Adrenal gland (tissue), 12 donors: ENCODE data around the gene PIEZO2. TPM values are rescaled to one million over a fixed set of nuclear protein-coding genes. Genes with fewer than 3 reads are reported as not detected.

Source experiments
- DNase-seq, 7 donors: peaks; one replicate each; pipeline ENCODE4 v3.0.0-alpha.2; 2019 to 2020
- H3K27ac ChIP-seq, 5 donors: fragments of 200-600 bp; sonication (generic) in 4 of 5; 1 replicate in 3 of 5; 2 replicates in 2 of 5; pipeline versions ENCODE4 v1.5.1 to v1.8.0; 2016 to 2020; ENCODE audit warnings: mild to moderate bottlenecking in 1 of 5
- H3K27me3 ChIP-seq: fragments of 200-600 bp; 2 replicates; pipeline ENCODE4 v1.8.0; 2021
- H3K36me3 ChIP-seq, 2 donors: fragments of 200-600 bp; replicated peaks in 1 of 2; 1 replicate in 1 of 2; 2 replicates in 1 of 2; pipeline versions ENCODE4 v1.5.1 to v1.8.0; 2018 to 2022
- H3K4me1 ChIP-seq, 2 donors: fragments of 200-600 bp; replicated peaks in 1 of 2; 1 replicate in 1 of 2; 2 replicates in 1 of 2; pipeline versions ENCODE4 v1.5.1 to v1.8.0; 2018 to 2021
- H3K4me3 ChIP-seq, 4 donors: fragments of 200-600 bp; sonication (generic) in 3 of 4; one replicate each; pipeline ENCODE4 v1.5.1; 2016 to 2018
- H3K9me3 ChIP-seq, 3 donors: fragments of 200-600 bp; sonication (generic) in 1 of 3; replicated peaks in 1 of 3; 1 replicate in 2 of 3; 2 replicates in 1 of 3; pipeline versions ENCODE4 v1.5.1 to v1.8.0; 2016 to 2021
- POLR2A ChIP-seq, 2 donors: fragments of 450-650 bp; IDR thresholded peaks; one replicate each; pipeline ENCODE4 v1.6.1; 2017; ENCODE audit warnings: antibody characterized with exemption in 2 of 2, mild to moderate bottlenecking in 2 of 2, moderate library complexity in 1 of 2
- WGBS, 4 donors: extraction: QIAGEN DNeasy Blood & Tissue Kit in 2 of 4; methylation state at CpG; one replicate each; pipeline versions ENCODE4 v1.1.5 to v1.1.7; 2013 to 2017; 5-methylcytosine and 5-hydroxymethylcytosine counted together
- intact Hi-C, 2 donors: fragments of 100-400 bp; cut with DNase I; formaldehyde crosslinking; loops; one replicate each; pipeline versions ENCODE4 v1.14.1 to v1.15.0; 2022 to 2023
- polyA plus RNA-seq, 3 donors: library from polyadenylated mRNA; stranded (reverse); fragments of 200-250 nt in 2 of 3; fragments of 350-450 nt in 1 of 3; fragmentation: Illumina TruSeq in 1 of 3; extraction: RNeasy Lipid Tissue Mini Kit (QIAGEN cat#74804) in 1 of 3; gene quantifications; one replicate each; pipeline ENCODE4 v1.2.3, GENCODE V29; 2013 to 2014
- total RNA-seq, 9 donors: library from RNA; depleted of rRNA in 4 of 9; stranded (reverse); fragments of >200 nt in 4 of 9; fragments of 120-200 nt in 1 of 9; fragmentation: NEBNext Ultra II Directional in 1 of 9; extraction: Animal tissue kit (Norgen Biotek cat#: 25700) in 1 of 9; gene quantifications; one replicate each; pipeline versions ENCODE4 v1.1.0 to v1.2.4, GENCODE V29; 2013 to 2023
- TF ChIP-seq, protein P1 (sequence below), 6 experiments: fragments of 450-650 bp in 4 of 6; fragments of 200-600 bp in 2 of 6; sonication (generic) in 1 of 6; IDR thresholded peaks; 1 replicate in 5 of 6; 2 replicates in 1 of 6; pipeline versions ENCODE4 v1.5.1 to v1.8.0; 2016 to 2021; ENCODE audit warnings: antibody characterized with exemption in 6 of 6, mild to moderate bottlenecking in 2 of 6, moderate library complexity in 1 of 6
- donor health status: healthy with polysubstance abuse.
- donor health status: Bipolar disorder and iron deficiency.
- donor health status: DM: yes; HTN: yes; CAD: no.
- donor health status: DM: no; HTN: no; CAD: no.
- donor health status: DM: no; HTN: no; CAD: no.
- donor health status: DM: yes; HTN: yes; CAD: no.

The PIEZO2 gene
- total and polyA plus RNA-seq, 12 donors = 0.88 to 18.0 (median 2.6) TPM

GRCh38 chr18:10669441-10670100 is 479.8 kb downstream of the PIEZO2 start:
- 64 to 78% (median 72%) methylated on average over 7 of the region's 7 CpGs for WGBS, 4 donors
- Histone ChIP-seq H3K4me3 (no peak overlapping the region), H3K27me3 (no peaks in the 10 kb centered on the region), H3K27ac (no peak overlapping the region), H3K4me1 (no peaks in the 10 kb centered on the region), H3K36me3 (no peaks in the 10 kb centered on the region), H3K9me3 (no peaks in the 10 kb centered on the region)
- no peak for TF ChIP-seq POLR2A (IDR thresholded peaks at IDR 0.05)
- TF ChIP-seq, protein P1, sequence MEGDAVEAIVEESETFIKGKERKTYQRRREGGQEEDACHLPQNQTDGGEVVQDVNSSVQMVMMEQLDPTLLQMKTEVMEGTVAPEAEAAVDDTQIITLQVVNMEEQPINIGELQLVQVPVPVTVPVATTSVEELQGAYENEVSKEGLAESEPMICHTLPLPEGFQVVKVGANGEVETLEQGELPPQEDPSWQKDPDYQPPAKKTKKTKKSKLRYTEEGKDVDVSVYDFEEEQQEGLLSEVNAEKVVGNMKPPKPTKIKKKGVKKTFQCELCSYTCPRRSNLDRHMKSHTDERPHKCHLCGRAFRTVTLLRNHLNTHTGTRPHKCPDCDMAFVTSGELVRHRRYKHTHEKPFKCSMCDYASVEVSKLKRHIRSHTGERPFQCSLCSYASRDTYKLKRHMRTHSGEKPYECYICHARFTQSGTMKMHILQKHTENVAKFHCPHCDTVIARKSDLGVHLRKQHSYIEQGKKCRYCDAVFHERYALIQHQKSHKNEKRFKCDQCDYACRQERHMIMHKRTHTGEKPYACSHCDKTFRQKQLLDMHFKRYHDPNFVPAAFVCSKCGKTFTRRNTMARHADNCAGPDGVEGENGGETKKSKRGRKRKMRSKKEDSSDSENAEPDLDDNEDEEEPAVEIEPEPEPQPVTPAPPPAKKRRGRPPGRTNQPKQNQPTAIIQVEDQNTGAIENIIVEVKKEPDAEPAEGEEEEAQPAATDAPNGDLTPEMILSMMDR (IDR thresholded peaks at IDR 0.05) = no peak
- intact Hi-C loops = no loop called here
- DNase-seq = no peak

DNA sequence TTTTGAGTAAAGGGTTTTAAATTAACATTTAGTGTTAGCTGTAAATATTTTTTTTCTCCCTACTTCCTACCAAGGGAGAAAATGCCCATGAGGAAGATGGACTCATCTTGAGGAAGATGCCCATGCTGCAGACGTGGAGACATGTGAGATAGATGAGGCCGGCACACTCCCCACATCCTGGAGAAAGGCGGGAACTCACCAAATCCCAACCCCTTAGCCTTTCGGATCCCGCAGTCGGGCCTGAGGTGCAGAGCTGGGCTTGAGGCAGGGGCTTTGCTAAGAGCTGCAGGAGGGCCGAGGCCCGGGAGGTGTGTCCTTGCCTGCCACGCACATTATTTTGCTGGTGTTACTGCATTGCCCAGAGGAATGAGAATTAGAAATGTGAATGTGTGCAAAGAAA is 485.6 kb downstream of the PIEZO2 start:
- H3K27me3 ChIP-seq = no peaks in the 10 kb centered on the region
- no peak for TF ChIP-seq POLR2A (IDR thresholded peaks at IDR 0.05)
- TF ChIP-seq, protein P1 (IDR thresholded peaks at IDR 0.05) = no peak
- no peak overlapping the region for H3K27ac ChIP-seq
- intact Hi-C loops = no loop called here
- WGBS, 4 donors = 65 to 90% (median 70%) methylated on average over 9 of the region's 9 CpGs
- no peak for DNase-seq
- H3K4me1 ChIP-seq = no peaks in the 10 kb centered on the region
- H3K9me3 ChIP-seq = no peaks in the 10 kb centered on the region
- no peaks in the 10 kb centered on the region for H3K36me3 ChIP-seq
- no peak overlapping the region for H3K4me3 ChIP-seq

- peak in 1 of 7 donors; percentile 4 for DNase-seq
- TF ChIP-seq POLR2A (IDR thresholded peaks at IDR 0.05) = no peak
- TF ChIP-seq, protein P1 (IDR thresholded peaks at IDR 0.05) = no peak
- no peaks in the 10 kb centered on the region for H3K27me3 ChIP-seq
- no peaks in the 10 kb centered on the region for H3K9me3 ChIP-seq
- intact Hi-C loops = no loop called here
- peak overlapping the region in 1 of 5 donors; percentile 49 for H3K27ac ChIP-seq
- WGBS, 4 donors = 82 to 88% (median 83%) methylated on average over 2 of the region's 2 CpGs
- no peak overlapping the region for H3K4me3 ChIP-seq
- no peaks in the 10 kb centered on the region for H3K36me3 ChIP-seq
- no peaks in the 10 kb centered on the region for H3K4me1 ChIP-seq
These were observed 488.1 kb downstream of the PIEZO2 start for GRCh38 chr18:10661317-10661716.

- no peaks in the 10 kb centered on the region for H3K9me3 ChIP-seq
- 45 to 65% (median 55%) methylated on average over 13 of the region's 13 CpGs for WGBS, 4 donors
- no peak overlapping the region for H3K4me3 ChIP-seq
- H3K36me3 ChIP-seq = no peaks in the 10 kb centered on the region
- H3K27ac ChIP-seq = no peak overlapping the region
- intact Hi-C loops = no loop called here
- TF ChIP-seq, protein P1 (IDR thresholded peaks at IDR 0.05) = no peak
- TF ChIP-seq POLR2A (IDR thresholded peaks at IDR 0.05) = no peak
- no peaks in the 10 kb centered on the region for H3K4me1 ChIP-seq
- peak in 5 of 7 donors; percentile 11 to 71 (median 24) for DNase-seq
- no peaks in the 10 kb centered on the region for H3K27me3 ChIP-seq
These were observed 489.0 kb downstream of the PIEZO2 start for GRCh38 chr18:10660179-10660884.
